NCI-H2029 treated with DMSO at 0.1 percent for 48 hours (cell line): ENCODE measurements around the gene OR6N1.

Experiments used
- DNase-seq: peaks from one replicate; lab custom pipeline; 2025; lab: John Stamatoyannopoulos, UW

The OR6N1 gene

DNA sequence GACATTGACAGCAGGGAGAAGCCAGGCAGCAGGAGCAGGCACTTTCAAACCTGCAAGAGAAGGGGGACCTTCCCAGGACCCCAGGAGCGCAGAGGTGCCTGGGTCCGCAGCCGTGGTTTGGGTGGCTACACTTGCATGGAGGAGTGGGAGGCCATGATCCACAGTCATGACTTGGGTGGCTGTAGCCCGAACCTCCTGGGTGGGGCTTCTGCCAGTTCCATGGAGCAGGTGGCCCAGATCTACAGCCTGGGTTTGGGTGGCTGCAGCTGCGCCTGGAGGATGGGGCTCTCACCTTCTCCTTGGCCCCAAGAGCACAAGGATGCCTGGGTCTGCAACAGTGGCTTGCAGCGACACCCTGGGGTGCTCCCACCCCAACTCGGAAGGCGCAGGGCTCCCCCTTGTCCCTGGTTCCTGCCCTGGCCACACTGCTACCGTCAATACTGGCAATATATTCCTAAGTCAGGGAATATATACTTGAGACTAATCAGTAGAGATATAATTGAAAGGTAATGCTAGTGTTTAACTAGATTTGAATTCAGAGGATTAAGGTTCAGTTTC is 19.8 kb downstream of the OR6N1 start:
- no peak for DNase-seq

DNA sequence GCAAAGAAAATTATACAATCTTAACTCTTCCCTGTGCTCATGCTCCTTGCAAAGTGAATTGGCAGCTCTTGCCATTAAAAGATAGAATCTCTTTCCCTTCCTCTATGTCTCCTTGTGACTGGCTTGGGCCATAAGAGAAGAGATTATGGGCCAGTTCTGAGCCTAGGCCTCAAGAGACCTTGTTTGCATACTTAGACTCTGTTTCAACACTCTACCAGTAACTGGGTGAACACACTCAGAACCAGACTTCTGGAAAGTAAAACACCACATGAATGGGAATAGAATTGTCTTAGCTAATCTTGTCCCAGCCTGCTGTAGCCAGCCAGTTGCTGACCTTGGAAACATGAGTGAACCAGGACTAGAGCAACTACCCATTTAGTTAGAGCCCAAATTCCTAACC is 36.1 kb downstream of the OR6N1 start:
- DNase-seq = no peak

- no peak for DNase-seq
Observed at GRCh38 chr1:158732524-158732923, 39.5 kb downstream of the OR6N1 start.

DNA sequence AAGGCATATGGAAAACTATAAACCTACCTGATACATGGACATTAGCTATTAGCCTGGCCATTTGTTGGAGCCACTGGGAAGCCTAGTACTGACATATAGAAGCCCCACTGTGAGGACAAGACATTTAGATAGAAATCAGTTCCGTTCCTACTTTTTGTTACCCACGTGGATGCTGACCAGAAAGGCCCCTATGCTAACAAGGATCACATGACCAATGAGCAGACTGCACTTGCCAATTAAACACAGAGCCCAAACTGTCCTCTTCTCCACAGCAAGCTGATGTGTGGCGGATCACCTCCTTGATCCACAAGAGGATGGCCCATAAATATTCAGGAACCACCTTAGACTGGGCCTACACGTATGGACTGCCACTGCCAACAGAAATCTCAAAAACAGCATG is 40.3 kb downstream of the OR6N1 start:
- no peak for DNase-seq

GRCh38 chr1:158730453-158730852 is 41.5 kb downstream of the OR6N1 start:
- no peak for DNase-seq

- DNase-seq = no peak
Observed at GRCh38 chr1:158728510-158729225, 43.3 kb downstream of the OR6N1 start.

- no peak for DNase-seq
Observed at GRCh38 chr1:158724442-158724841, 47.6 kb downstream of the OR6N1 start.

- DNase-seq = no peak
Observed at GRCh38 chr1:158720620-158721019, 51.4 kb downstream of the OR6N1 start, which contains the start of gene OR6K3. Gene OR6K3, minus strand, starts transcription at chr1:158720720. Its CDS starts 2,605 bp downstream, at chr1:158718115.

- no peak for DNase-seq
Observed at GRCh38 chr1:158719664-158720063, 52.3 kb downstream of the OR6N1 start.

DNA sequence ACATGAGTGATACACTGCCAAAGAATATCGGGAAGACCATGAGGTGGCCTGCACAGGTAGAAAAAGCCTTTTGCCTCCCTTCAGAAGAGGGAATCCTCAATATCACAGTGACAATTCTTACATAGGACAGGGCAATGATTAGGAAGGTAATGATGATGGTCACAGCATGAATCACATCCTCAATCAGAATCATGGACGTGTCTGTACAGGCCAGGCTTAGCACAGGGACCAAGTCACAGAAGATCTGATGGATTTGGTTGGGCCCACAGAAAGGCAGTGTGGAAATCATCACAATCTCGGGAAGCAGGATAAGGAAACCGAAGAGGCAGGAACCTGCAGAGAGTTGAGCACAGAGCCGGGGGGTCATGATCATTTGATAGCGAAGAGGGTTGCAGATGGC is 54.7 kb downstream of the OR6N1 start:
- DNase-seq = no peak

DNA sequence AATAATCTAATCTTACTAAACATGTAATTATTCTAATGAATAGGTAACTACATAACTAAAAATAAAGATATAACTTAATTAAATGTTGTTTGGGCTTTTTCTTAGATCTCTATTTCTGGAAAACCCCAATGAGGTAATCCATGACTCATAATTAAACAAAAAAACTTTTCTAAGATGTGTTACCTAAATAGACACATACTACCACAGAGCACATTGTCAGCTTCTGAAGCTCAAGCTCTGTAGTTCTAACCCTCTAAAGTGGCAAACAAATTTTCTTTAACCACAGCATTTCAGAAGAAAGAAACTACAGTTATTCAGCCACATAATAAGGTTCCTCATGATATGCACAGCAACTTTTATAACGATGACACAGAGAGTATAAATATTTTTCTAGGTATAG is 55.7 kb downstream of the OR6N1 start:
- DNase-seq = no peak

- no peak for DNase-seq
Observed at GRCh38 chr1:158714754-158715153, 57.2 kb downstream of the OR6N1 start.
